GM23248 (cell line): ENCODE measurements around the gene ALX4. TPM values are rescaled to one million over a fixed set of nuclear protein-coding genes. Genes with fewer than 3 reads are reported as not detected.

Source experiments
- DNase-seq: peaks from one replicate; pipeline ENCODE4 v3.0.0-alpha.2; 2015
- H2AFZ ChIP-seq: fragments of 200-600 bp; sonication (generic); 2 replicates; pipeline ENCODE4 v1.6.1; 2016; ENCODE audit warnings: antibody characterized with exemption
- H3F3A ChIP-seq: fragments of 200-600 bp; sonication (generic); 2 replicates; pipeline ENCODE4 v1.6.1; 2016; ENCODE audit warnings: mild to moderate bottlenecking, antibody characterized with exemption, mixed run types; ENCODE audit not compliant: insufficient read depth
- H3K27ac ChIP-seq: fragments of 200-600 bp; sonication (generic); 2 replicates; pipeline ENCODE4 v1.5.1; 2016; ENCODE audit warnings: mild to moderate bottlenecking
- H3K27me3 ChIP-seq: fragments of 200-600 bp; sonication (generic); replicated peaks from 2 replicates; pipeline ENCODE4 v1.6.1; 2016; ENCODE audit warnings: mild to moderate bottlenecking; ENCODE audit not compliant: insufficient read depth
- H3K36me3 ChIP-seq: fragments of 200-600 bp; sonication (generic); 2 replicates; pipeline ENCODE4 v1.6.1; 2016; ENCODE audit warnings: low read depth, mild to moderate bottlenecking
- H3K4me1 ChIP-seq: fragments of 200-600 bp; sonication (generic); 2 replicates; pipeline ENCODE4 v1.6.1; 2016; ENCODE audit warnings: mild to moderate bottlenecking; ENCODE audit not compliant: insufficient read depth
- H3K4me2 ChIP-seq: fragments of 200-600 bp; sonication (generic); one replicate; pipeline ENCODE4 v1.6.1; 2016; ENCODE audit warnings: mild to moderate bottlenecking; ENCODE audit not compliant: unreplicated experiment
- H3K4me3 ChIP-seq: fragments of 200-600 bp; sonication (generic); 2 replicates; pipeline ENCODE4 v1.5.1; 2016; ENCODE audit warnings: mild to moderate bottlenecking
- H3K79me2 ChIP-seq: fragments of 200-600 bp; sonication (generic); 2 replicates; pipeline ENCODE4 v1.6.1; 2016; ENCODE audit warnings: mild to moderate bottlenecking; ENCODE audit not compliant: insufficient read depth
- H3K9ac ChIP-seq: fragments of 200-600 bp; sonication (generic); 2 replicates; pipeline ENCODE4 v1.6.1; 2016; ENCODE audit warnings: mild to moderate bottlenecking
- H3K9me2 ChIP-seq: fragments of 200-600 bp; sonication (generic); 2 replicates; pipeline ENCODE4 v1.6.1; 2016; ENCODE audit warnings: mixed run types, mild to moderate bottlenecking, moderate library complexity; ENCODE audit not compliant: insufficient read depth
- H3K9me3 ChIP-seq: fragments of 200-600 bp; sonication (generic); one replicate; pipeline ENCODE4 v1.6.1; 2017; ENCODE audit warnings: low read depth
- H4K20me1 ChIP-seq: fragments of 200-600 bp; sonication (generic); 2 replicates; pipeline ENCODE4 v1.6.0; 2016; ENCODE audit not compliant: insufficient read depth
- EZH2 ChIP-seq: fragments of 200-600 bp; sonication (generic); IDR thresholded peaks from 2 replicates; pipeline ENCODE4 v1.6.1; 2018; ENCODE audit warnings: antibody characterized with exemption, mild to moderate bottlenecking; ENCODE audit not compliant: insufficient read depth, poor library complexity, severe bottlenecking
- EZH2phosphoT487 ChIP-seq: fragments of 200-600 bp; sonication (generic); IDR thresholded peaks from 2 replicates; pipeline ENCODE4 v1.6.1; 2018; ENCODE audit warnings: antibody characterized with exemption, moderate library complexity, mild to moderate bottlenecking, low read depth; ENCODE audit not compliant: insufficient read depth
- WGBS, 2 experiments: methylation state at CpG; one replicate each; pipeline ENCODE4 v1.1.6; 2015 to 2017; ENCODE audit warnings: low lambda C conversion rate in 2 of 2, low coverage in 1 of 2; ENCODE audit errors: missing lambda C conversion rate in 2 of 2; 5-methylcytosine and 5-hydroxymethylcytosine counted together
- in situ Hi-C: fragments of 300-500 bp; cut with MboI; formaldehyde crosslinking; loops from 2 replicates; pipeline ENCODE4 v1.15.0; 2020
- polyA plus RNA-seq: library from polyadenylated mRNA; unstranded; fragments of >200 nt; fragmentation: Nextera tagmentation; extraction: Ambion mirVana; gene quantifications from 2 replicates; pipeline ENCODE4 v1.2.1, GENCODE V29; 2016
- total RNA-seq: library from RNA; depleted of rRNA; stranded (reverse); fragments of >200 nt; shearing (Covaris generic); gene quantifications from 2 replicates; pipeline ENCODE4 v1.2.3, GENCODE V29; 2014

ALX4 gene
- total and polyA plus RNA-seq, 2 experiments from 2014 or later = not detected

- in situ Hi-C loops = no loop called here
- Histone ChIP-seq H3K27me3 (no peaks in the 10 kb centered on the region; the same call in 1 of the 2 replicates), H2AFZ (no peak overlapping the region), H3K79me2 (no peaks in the 10 kb centered on the region), H3K4me1 (no peaks in the 10 kb centered on the region), H3K36me3 (no peaks in the 10 kb centered on the region), H3K4me2 (no peak overlapping the region), H3K4me3 (no peak overlapping the region), H3K27ac (no peak overlapping the region), H4K20me1 (no peaks in the 10 kb centered on the region), H3K9me3 (no peaks in the 10 kb centered on the region), H3K9me2 (no peaks in the 10 kb centered on the region), H3F3A (no peaks in the 10 kb centered on the region), H3K9ac (no peak overlapping the region)
- DNase-seq = no peak
- WGBS, 2 experiments = 84 to 85% methylated on average over 21 to 22 of the region's 22 CpGs
- TF ChIP-seq EZH2 = no peak
- no peak for TF ChIP-seq EZH2phosphoT487
Observed at GRCh38 chr11:44264761-44265160, 45.2 kb downstream of the ALX4 start.

DNA sequence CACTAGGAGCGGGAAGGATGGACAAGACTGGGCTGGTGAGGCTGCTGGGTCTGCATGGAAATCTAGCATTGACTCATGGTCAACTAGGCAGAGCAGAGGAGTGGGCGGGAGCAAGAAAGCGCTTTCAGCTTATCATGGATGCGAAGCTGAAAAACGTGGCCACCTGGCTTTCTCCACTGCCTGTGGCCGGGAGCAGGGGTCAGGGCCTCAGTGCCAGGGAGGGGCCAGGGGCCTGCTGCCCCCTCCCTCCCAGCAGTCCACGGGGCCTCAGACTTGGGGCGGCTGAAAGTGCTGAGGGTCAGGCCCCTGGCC is 45.5 kb downstream of the ALX4 start:
- Histone ChIP-seq H3K4me3 (no peak overlapping the region), H2AFZ (no peak overlapping the region), H3K4me1 (no peaks in the 10 kb centered on the region), H3K9me3 (no peaks in the 10 kb centered on the region), H3K36me3 (no peaks in the 10 kb centered on the region), H3K79me2 (no peaks in the 10 kb centered on the region), H3K9me2 (no peaks in the 10 kb centered on the region), H3K4me2 (no peak overlapping the region), H3K27ac (no peak overlapping the region), H3F3A (no peaks in the 10 kb centered on the region), H4K20me1 (no peaks in the 10 kb centered on the region), H3K27me3 (no peaks in the 10 kb centered on the region; the same call in 1 of the 2 replicates), H3K9ac (no peak overlapping the region)
- DNase-seq = no peak
- WGBS, 2 experiments = 82 to 87% methylated on average over 8 of the region's 8 CpGs
- TF ChIP-seq EZH2 (no peak), EZH2phosphoT487 (no peak)
- in situ Hi-C loops = no loop called here

DNA sequence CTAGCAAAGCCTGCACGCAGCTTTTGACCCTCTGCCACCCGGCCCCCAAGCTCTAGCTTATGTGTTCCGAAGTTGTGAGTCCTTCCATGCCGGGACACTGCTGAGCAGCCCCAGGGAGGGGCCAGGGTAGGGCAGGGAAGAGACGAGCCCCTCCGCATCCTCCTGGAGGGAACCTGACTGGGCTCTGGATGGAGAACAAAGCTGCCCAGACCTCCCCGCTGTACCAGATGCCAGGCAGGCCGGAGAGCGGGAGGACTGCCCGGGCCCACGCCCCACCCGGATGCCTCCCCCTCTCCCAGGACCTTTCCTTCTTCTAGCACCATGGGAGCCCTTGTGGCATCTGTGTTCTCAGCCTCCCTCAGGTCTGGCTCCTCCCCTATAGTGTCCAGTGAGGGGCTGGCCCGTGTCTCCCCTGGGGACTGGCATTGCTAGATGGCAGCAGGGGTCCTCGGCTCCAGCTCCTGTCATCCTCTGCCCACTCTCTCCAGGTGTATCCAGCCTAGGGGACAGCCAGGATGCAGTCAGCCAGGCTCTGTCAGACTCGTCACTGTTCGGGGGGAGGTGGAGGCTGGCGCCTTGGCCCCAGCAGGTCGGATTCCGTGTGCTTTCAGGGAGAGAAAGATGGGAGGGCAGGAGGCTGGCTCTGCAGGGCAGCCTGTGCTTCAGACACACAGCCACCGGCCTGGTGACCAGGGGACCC is 46.1 kb downstream of the ALX4 start:
- Histone ChIP-seq H2AFZ (no peak overlapping the region), H3K4me1 (no peaks in the 10 kb centered on the region), H3F3A (no peaks in the 10 kb centered on the region), H3K79me2 (no peaks in the 10 kb centered on the region), H3K27me3 (no peaks in the 10 kb centered on the region; the same call in 1 of the 2 replicates), H3K27ac (no peak overlapping the region), H3K36me3 (no peaks in the 10 kb centered on the region), H3K9me2 (no peaks in the 10 kb centered on the region), H3K4me3 (no peak overlapping the region), H3K9me3 (no peaks in the 10 kb centered on the region), H3K9ac (no peak overlapping the region), H3K4me2 (no peak overlapping the region), H4K20me1 (no peaks in the 10 kb centered on the region)
- in situ Hi-C loops = no loop called here
- WGBS, 2 experiments = 74 to 78% methylated on average over 20 of the region's 20 CpGs
- no peak for DNase-seq
- TF ChIP-seq EZH2 (no peak), EZH2phosphoT487 (no peak)

DNA sequence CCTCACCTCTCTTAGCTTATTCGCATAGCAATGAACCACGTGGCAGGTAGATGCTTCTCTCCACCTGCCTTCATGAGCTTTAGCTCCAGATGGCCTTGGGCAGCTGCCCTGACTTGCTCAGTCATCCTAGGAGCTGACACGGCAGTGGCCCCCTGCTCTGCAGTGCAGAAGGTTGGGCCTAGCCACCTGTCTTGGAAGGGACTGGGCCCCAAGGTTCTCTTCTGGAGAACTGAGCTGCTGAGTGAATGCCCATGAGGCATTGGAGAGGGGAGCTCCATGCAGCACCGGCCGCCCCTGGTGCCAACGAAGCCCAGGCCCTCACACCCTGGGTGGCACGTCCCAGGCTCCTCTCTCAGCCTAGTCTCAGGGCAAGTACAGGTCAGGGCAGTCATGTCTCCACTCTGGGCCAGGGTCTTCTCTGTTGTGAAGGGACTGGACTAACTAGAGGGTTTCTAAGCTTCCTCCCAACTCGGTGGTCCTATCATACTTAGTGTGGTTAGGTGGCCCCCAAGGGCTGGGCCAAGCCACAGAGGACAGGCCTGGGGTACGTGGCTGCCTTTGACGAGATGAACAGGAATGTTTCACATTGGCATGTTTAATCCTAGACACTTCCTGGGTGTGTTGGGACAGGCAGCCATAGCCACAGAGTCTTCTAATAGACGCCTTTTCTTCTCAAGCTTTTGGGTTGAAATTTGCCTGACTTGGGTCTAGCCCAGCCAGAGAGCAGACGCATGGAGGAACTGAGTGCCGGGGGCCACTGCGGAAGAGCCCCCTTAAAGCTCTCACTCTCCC is 47.9 kb downstream of the ALX4 start:
- H3K27ac ChIP-seq = no peak overlapping the region
- WGBS, 2 experiments = 74% methylated on average over 14 of the region's 14 CpGs
- TF ChIP-seq EZH2phosphoT487 = no peak
- H3K4me3 ChIP-seq = no peak overlapping the region
- H3K9me2 ChIP-seq = no peaks in the 10 kb centered on the region
- no peaks in the 10 kb centered on the region; the same call in 1 of the 2 replicates for H3K27me3 ChIP-seq
- no peaks in the 10 kb centered on the region for H3K4me1 ChIP-seq
- no peak overlapping the region for H3K9ac ChIP-seq
- in situ Hi-C loops = no loop called here
- H3K36me3 ChIP-seq = no peaks in the 10 kb centered on the region
- no peaks in the 10 kb centered on the region for H3K79me2 ChIP-seq
- no peaks in the 10 kb centered on the region for H3F3A ChIP-seq
- H2AFZ ChIP-seq = no peak overlapping the region
- H4K20me1 ChIP-seq = no peaks in the 10 kb centered on the region
- H3K4me2 ChIP-seq = no peak overlapping the region
- no peak for DNase-seq
- no peaks in the 10 kb centered on the region for H3K9me3 ChIP-seq
